Gastrocnemius medialis (tissue), 4 donors: ENCODE results near the gene COQ9. TPM values are rescaled to one million over a fixed set of nuclear protein-coding genes. Genes with fewer than 3 reads are reported as not detected.
A peak's percentile ranks its signal among the peaks of the same experiment; 100 is the strongest.

Source experiments
- ATAC-seq, 2 donors: fragments of 150-250 bp; one replicate each; pipeline ENCODE4 v1.9.1; 2016
- DNase-seq, 2 donors: peaks; one replicate each; pipeline ENCODE4 v3.0.0-alpha.2; 2019
- H3K27ac ChIP-seq, 4 donors: fragments of 200-600 bp; sonication (generic); 1 replicate in 1 of 4; 2 replicates in 3 of 4; pipeline ENCODE4 v1.5.1; 2016 to 2018; ENCODE audit warnings: mild to moderate bottlenecking in 2 of 4, moderate library complexity in 1 of 4
- H3K27me3 ChIP-seq, 3 donors: fragments of 200-600 bp; sonication (generic) in 2 of 3; 1 replicate in 1 of 3; 2 replicates in 2 of 3; pipeline versions ENCODE4 v1.5.1 to v1.6.0; 2016 to 2019; ENCODE audit warnings: mild to moderate bottlenecking in 1 of 3, moderate library complexity in 1 of 3
- H3K36me3 ChIP-seq, 2 donors: fragments of 200-600 bp; sonication (generic) in 1 of 2; one replicate each; pipeline ENCODE4 v1.5.1; 2017 to 2018
- H3K4me1 ChIP-seq, 2 donors: fragments of 200-600 bp; sonication (generic) in 1 of 2; one replicate each; pipeline ENCODE4 v1.5.1; 2016 to 2017; ENCODE audit warnings: mild to moderate bottlenecking in 2 of 2
- H3K4me3 ChIP-seq, 4 donors: fragments of 200-600 bp; sonication (generic) in 3 of 4; 1 replicate in 1 of 4; 2 replicates in 3 of 4; pipeline ENCODE4 v1.5.1; 2016 to 2019; ENCODE audit warnings: mild to moderate bottlenecking in 2 of 4
- H3K9me3 ChIP-seq, 3 donors: fragments of 200-600 bp; sonication (generic) in 2 of 3; 1 replicate in 1 of 3; 2 replicates in 2 of 3; pipeline ENCODE4 v1.5.1; 2016 to 2019
- CTCF ChIP-seq, 5 experiments: fragments of 450-650 bp in 3 of 5; fragments of 200-600 bp in 2 of 5; sonication (generic) in 2 of 5; IDR thresholded peaks in 4 of 5; conservative IDR thresholded peaks in 1 of 5; 1 replicate in 4 of 5; 2 replicates in 1 of 5; pipeline ENCODE4 v1.5.1; 2016 to 2019; ENCODE audit warnings: antibody characterized with exemption in 5 of 5, mild to moderate bottlenecking in 3 of 5, moderate library complexity in 3 of 5
- POLR2A ChIP-seq, 2 donors: fragments of 450-650 bp; IDR thresholded peaks; one replicate each; pipeline ENCODE4 v1.6.1; 2017; ENCODE audit warnings: antibody characterized with exemption in 2 of 2, mild to moderate bottlenecking in 2 of 2, moderate library complexity in 2 of 2
- in situ Hi-C, 4 donors: fragments of 200-750 bp; cut with MboI; loops; one replicate each; pipeline versions ENCODE4 v1.15.0 to v1.8.0; 2017; ENCODE audit warnings: low sequenced_read_pairs in 4 of 4
- intact Hi-C: fragments of 100-400 bp; cut with DNase I; formaldehyde crosslinking; loops from one replicate; pipeline ENCODE4 v1.15.1; 2023; ENCODE audit warnings: low total_unique reads
- total RNA-seq, 4 donors: library from RNA; depleted of rRNA; stranded (reverse); fragments of >200 nt; gene quantifications; one replicate each; pipeline versions ENCODE4 v1.1.0 to v1.2.3, GENCODE V29; 2016

Gene COQ9
- total RNA-seq, 4 donors from 2014 or later: 107 to 171 (median 135) TPM

- intact Hi-C loops (loop anchor here (1.0 kb wide), 1 partner anchor 50 kb away; the partner anchor contains the start of gene CCDC102A), in situ Hi-C loops (no loop called here)
- no peaks in the 10 kb centered on the region for H3K36me3 ChIP-seq
- H3K27ac ChIP-seq: peak within 1 kb of the TSS; percentile 6 to 50 (median 40)
- DNase-seq (peak; percentile 43 to 53), ATAC-seq (peak; percentile 82 to 90)
- no peaks in the 10 kb centered on the region for H3K9me3 ChIP-seq
- peak within 1 kb of the TSS; percentile 49 to 75 (median 60) for H3K4me3 ChIP-seq
- no peak for TF ChIP-seq POLR2A (IDR thresholded peaks at IDR 0.05)
- no peak for TF ChIP-seq CTCF (IDR thresholded peaks at IDR 0.05 in 4 of 5, conservative IDR thresholded peaks at IDR 0.05 in 1 of 5)
- H3K27me3 ChIP-seq: no peaks in the 10 kb centered on the region
- peaks cover 5 to 11% of the 10 kb centered on the region in 2 donors for H3K4me1 ChIP-seq
Measured at GRCh38 chr16:57485916-57486857, 38.9 kb downstream of the COQ9 start, which contains the start of gene DOK4. DOK4 (minus strand) TSS chr16:57486493; CDS start chr16:57479507, 6,986 bp downstream.

GRCh38 chr16:57486858-57487834, 39.9 kb downstream of the COQ9 start:
- Histone ChIP-seq H3K27ac (peak overlapping the region in 2 of 4 donors; percentile 21 to 32), H3K9me3 (no peaks in the 10 kb centered on the region), H3K36me3 (no peaks in the 10 kb centered on the region), H3K4me1 (peaks cover 5 to 11% of the 10 kb centered on the region in 2 donors), H3K27me3 (no peaks in the 10 kb centered on the region), H3K4me3 (peak overlapping the region; percentile 45 to 61 (median 56))
- no peak for ATAC-seq
- no peak for DNase-seq
- in situ Hi-C loops (no loop called here), intact Hi-C loops (loop anchor here (1.0 kb wide), 1 partner anchor 49 kb away; the partner anchor contains the start of gene CCDC102A)
- TF ChIP-seq POLR2A (IDR thresholded peaks at IDR 0.05): no peak
- TF ChIP-seq CTCF (IDR thresholded peaks at IDR 0.05 in 4 of 5, conservative IDR thresholded peaks at IDR 0.05 in 1 of 5): no peak

GRCh38 chr16:57489229-57489628, 42.0 kb downstream of the COQ9 start:
- Histone ChIP-seq H3K27ac (no peak overlapping the region), H3K36me3 (no peaks in the 10 kb centered on the region), H3K4me1 (peaks cover 5 to 11% of the 10 kb centered on the region in 2 donors), H3K9me3 (no peaks in the 10 kb centered on the region), H3K27me3 (no peaks in the 10 kb centered on the region), H3K4me3 (no peak overlapping the region)
- in situ Hi-C loops: no loop called here
- no peak for DNase-seq
- TF ChIP-seq CTCF (IDR thresholded peaks at IDR 0.05 in 4 of 5, conservative IDR thresholded peaks at IDR 0.05 in 1 of 5) (no peak), POLR2A (IDR thresholded peaks at IDR 0.05) (no peak)
- intact Hi-C loops: no loop called here
- no peak for ATAC-seq

GRCh38 chr16:57493767-57494166, 46.5 kb downstream of the COQ9 start:
- Histone ChIP-seq H3K36me3 (no peaks in the 10 kb centered on the region), H3K9me3 (no peaks in the 10 kb centered on the region), H3K27me3 (no peaks in the 10 kb centered on the region), H3K4me1 (no peaks in the 10 kb centered on the region), H3K27ac (no peak overlapping the region), H3K4me3 (no peak overlapping the region)
- ATAC-seq: no peak
- in situ Hi-C loops (no loop called here), intact Hi-C loops (no loop called here)
- TF ChIP-seq CTCF (IDR thresholded peaks at IDR 0.05 in 4 of 5, conservative IDR thresholded peaks at IDR 0.05 in 1 of 5) (no peak), POLR2A (IDR thresholded peaks at IDR 0.05) (no peak)
- no peak for DNase-seq
